Ovary (tissue), 3 donors: Measurements from ENCODE around the gene TBX6.

Source experiments
- CTCF ChIP-seq, 3 donors: fragments of 450-650 bp in 2 of 3; fragments of 200-600 bp in 1 of 3; IDR thresholded peaks; one replicate each; pipeline versions ENCODE4 v1.5.1 to v1.8.0; 2016 to 2022; ENCODE audit warnings: antibody characterized with exemption in 3 of 3, mild to moderate bottlenecking in 1 of 3
- POLR2A ChIP-seq: fragments of 450-650 bp; IDR thresholded peaks from one replicate; pipeline ENCODE4 v1.6.1; 2017; ENCODE audit warnings: antibody characterized with exemption, mild to moderate bottlenecking, moderate library complexity
- donor health status: DM: no; HTN: no; CAD: no.

- TF ChIP-seq POLR2A (no peak), CTCF (IDR thresholded peaks at IDR 0.05) (no peak)
Measured at GRCh38 chr16:30060836-30061554, 30.7 kb downstream of the TBX6 start.
